Neural progenitor cell (in vitro differentiated cells): ENCODE data around the gene TNXB. TPM values are rescaled to one million over a fixed set of nuclear protein-coding genes. Genes with fewer than 3 reads are reported as not detected.

ENCODE experiments used
- DNase-seq: peaks from one replicate; pipeline ENCODE4 v3.0.0-alpha.2; 2016; ENCODE audit warnings: low spot score
- H2AFZ ChIP-seq: fragments of 200-600 bp; sonication (generic); replicated peaks from 2 replicates; pipeline ENCODE4 v1.6.1; 2016; ENCODE audit warnings: antibody characterized with exemption
- H3F3A ChIP-seq: fragments of 200-600 bp; sonication (generic); 2 replicates; pipeline ENCODE4 v1.6.1; 2016; ENCODE audit warnings: antibody characterized with exemption, low read depth
- H3K27ac ChIP-seq: fragments of 200-600 bp; sonication (generic); 2 replicates; pipeline ENCODE4 v1.5.1; 2016; ENCODE audit warnings: mild to moderate bottlenecking
- H3K27me3 ChIP-seq: fragments of 200-600 bp; sonication (generic); 2 replicates; pipeline ENCODE4 v1.6.1; 2016; ENCODE audit warnings: mild to moderate bottlenecking, moderate library complexity
- H3K36me3 ChIP-seq: fragments of 200-600 bp; sonication (generic); 2 replicates; pipeline ENCODE4 v1.5.1; 2016
- H3K4me1 ChIP-seq: fragments of 200-600 bp; sonication (generic); 2 replicates; pipeline ENCODE4 v1.6.1; 2016; ENCODE audit warnings: mixed run types
- H3K4me2 ChIP-seq: fragments of 200-600 bp; sonication (generic); 2 replicates; pipeline ENCODE4 v1.6.1; 2016
- H3K4me3 ChIP-seq: fragments of 200-600 bp; sonication (generic); 2 replicates; pipeline ENCODE4 v1.5.1; 2016
- H3K79me2 ChIP-seq: fragments of 200-600 bp; sonication (generic); 2 replicates; pipeline ENCODE4 v1.6.1; 2016; ENCODE audit warnings: low read depth
- H3K9ac ChIP-seq: fragments of 200-600 bp; sonication (generic); 2 replicates; pipeline ENCODE4 v1.6.1; 2016
- H3K9me3 ChIP-seq: fragments of 200-600 bp; sonication (generic); 2 replicates; pipeline ENCODE4 v1.5.1; 2016; ENCODE audit warnings: low read depth
- H4K20me1 ChIP-seq: fragments of 200-600 bp; sonication (generic); 2 replicates; pipeline ENCODE4 v1.6.1; 2016; ENCODE audit warnings: low read depth
- H3K27ac Mint-ChIP-seq: 3 replicates; pipeline ENCODE4 v1.8.0; 2021; ENCODE audit warnings: mixed read lengths
- H3K27me3 Mint-ChIP-seq: 2 replicates; pipeline ENCODE4 v1.8.0; 2022; ENCODE audit warnings: low read depth, mild to moderate bottlenecking, inconsistent platforms, moderate library complexity, mixed read lengths; ENCODE audit not compliant: insufficient read depth
- H3K36me3 Mint-ChIP-seq: 3 replicates; pipeline ENCODE4 v1.8.0; 2021; ENCODE audit warnings: mixed read lengths
- H3K4me1 Mint-ChIP-seq: 3 replicates; pipeline ENCODE4 v1.8.0; 2021; ENCODE audit warnings: mixed read lengths
- H3K4me3 Mint-ChIP-seq: 3 replicates; pipeline ENCODE4 v1.8.0; 2021; ENCODE audit warnings: mild to moderate bottlenecking, moderate library complexity, mixed read lengths
- H3K9me3 Mint-ChIP-seq: 3 replicates; pipeline ENCODE4 v1.8.0; 2020; ENCODE audit warnings: mixed read lengths
- EZH2 ChIP-seq: fragments of 200-600 bp; sonication (generic); IDR thresholded peaks from 2 replicates; pipeline ENCODE4 v1.6.1; 2017; ENCODE audit warnings: antibody characterized with exemption, mild to moderate bottlenecking, moderate library complexity
- EZH2phosphoT487 ChIP-seq: fragments of 200-600 bp; sonication (generic); IDR thresholded peaks from 2 replicates; pipeline ENCODE4 v1.6.1; 2017; ENCODE audit warnings: antibody characterized with exemption
- total RNA-seq: library from RNA; depleted of rRNA; stranded (reverse); fragments of >200 nt; gene quantifications from 2 replicates; pipeline ENCODE4 v1.2.3, GENCODE V29; 2015; ENCODE audit warnings: low replicate concordance
- TF ChIP-seq, protein P1 (sequence below): fragments of 200-600 bp; sonication (generic); IDR thresholded peaks from 2 replicates; pipeline ENCODE4 v1.5.1; 2017; ENCODE audit warnings: antibody characterized with exemption, mild to moderate bottlenecking

TNXB gene
- total RNA-seq, 1 donor from 2014 or later = 0.71 TPM

- no peak within 1 kb of the TSS for H3K9ac ChIP-seq
- Mint-ChIP-seq H3K4me3 (peak within 1 kb of the TSS; percentile 100), H3K27ac (peak within 1 kb of the TSS; percentile 98), H3K9me3 (no peaks in the 10 kb centered on the region), H3K36me3 (peaks cover 22% of the 10 kb centered on the region), H3K4me1 (peaks cover 43% of the 10 kb centered on the region), H3K27me3 (peaks cover 14% of the 10 kb centered on the region)
- H3K36me3 ChIP-seq = no peaks in the 10 kb centered on the region
- H3K79me2 ChIP-seq = peaks cover 9% of the 10 kb centered on the region
- H3K4me1 ChIP-seq = peaks cover 18% of the 10 kb centered on the region
- peaks cover 61% of the 10 kb centered on the region for H3K27me3 ChIP-seq
- peak; percentile 58 for DNase-seq
- H4K20me1 ChIP-seq = peaks cover 5% of the 10 kb centered on the region
- H3F3A ChIP-seq = peaks cover 18% of the 10 kb centered on the region
- H2AFZ ChIP-seq = no peak within 1 kb of the TSS
- H3K4me3 ChIP-seq = peak within 1 kb of the TSS; percentile 65
- H3K27ac ChIP-seq = no peak within 1 kb of the TSS
- TF ChIP-seq EZH2phosphoT487 (no peak), EZH2 (no peak)
- TF ChIP-seq, protein P1, sequence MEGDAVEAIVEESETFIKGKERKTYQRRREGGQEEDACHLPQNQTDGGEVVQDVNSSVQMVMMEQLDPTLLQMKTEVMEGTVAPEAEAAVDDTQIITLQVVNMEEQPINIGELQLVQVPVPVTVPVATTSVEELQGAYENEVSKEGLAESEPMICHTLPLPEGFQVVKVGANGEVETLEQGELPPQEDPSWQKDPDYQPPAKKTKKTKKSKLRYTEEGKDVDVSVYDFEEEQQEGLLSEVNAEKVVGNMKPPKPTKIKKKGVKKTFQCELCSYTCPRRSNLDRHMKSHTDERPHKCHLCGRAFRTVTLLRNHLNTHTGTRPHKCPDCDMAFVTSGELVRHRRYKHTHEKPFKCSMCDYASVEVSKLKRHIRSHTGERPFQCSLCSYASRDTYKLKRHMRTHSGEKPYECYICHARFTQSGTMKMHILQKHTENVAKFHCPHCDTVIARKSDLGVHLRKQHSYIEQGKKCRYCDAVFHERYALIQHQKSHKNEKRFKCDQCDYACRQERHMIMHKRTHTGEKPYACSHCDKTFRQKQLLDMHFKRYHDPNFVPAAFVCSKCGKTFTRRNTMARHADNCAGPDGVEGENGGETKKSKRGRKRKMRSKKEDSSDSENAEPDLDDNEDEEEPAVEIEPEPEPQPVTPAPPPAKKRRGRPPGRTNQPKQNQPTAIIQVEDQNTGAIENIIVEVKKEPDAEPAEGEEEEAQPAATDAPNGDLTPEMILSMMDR = no peak
- H3K9me3 ChIP-seq = no peaks in the 10 kb centered on the region
- H3K4me2 ChIP-seq = peak within 1 kb of the TSS; percentile 86
Observed at GRCh38 chr6:32151863-32152768, 43.0 kb upstream of the TNXB start, which contains the start of gene PRRT1. PRRT1 (minus strand) TSS chr6:32151939; CDS start chr6:32151827, 112 bp downstream.

DNA sequence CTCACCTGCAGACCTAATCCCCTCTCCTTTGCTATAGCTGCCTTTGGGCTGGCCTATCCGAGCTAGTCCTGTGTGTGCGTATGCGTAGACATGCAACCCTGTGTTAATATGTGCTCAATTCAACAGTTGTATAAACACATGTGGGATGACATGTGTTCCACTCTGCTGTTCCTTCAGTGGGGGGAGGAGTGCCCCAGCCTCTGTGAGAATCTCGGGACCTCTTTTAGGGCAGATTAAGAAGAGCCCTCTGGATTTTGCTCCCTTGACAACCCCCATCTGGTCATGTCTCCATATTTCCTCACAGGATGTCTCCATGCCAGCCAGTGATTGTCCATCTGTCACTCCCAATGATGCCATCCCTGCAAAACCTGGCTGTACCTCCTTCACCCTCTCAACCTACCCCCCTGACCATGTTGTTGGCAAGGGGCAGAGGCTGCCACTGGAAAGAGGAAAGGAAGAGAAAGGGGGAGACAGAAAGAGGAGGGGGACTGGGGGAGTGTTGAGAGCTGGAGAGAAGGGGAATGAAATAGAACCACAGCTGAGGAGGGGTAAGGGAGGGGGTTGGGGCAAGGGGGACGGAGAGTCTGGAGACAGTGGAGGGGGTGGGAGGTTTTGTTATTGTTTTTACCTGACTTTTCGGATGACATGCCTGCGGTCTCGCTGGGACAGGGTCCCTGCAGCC, 42.2 kb upstream of the TNXB start:
- no peak for TF ChIP-seq EZH2phosphoT487
- TF ChIP-seq EZH2 = no peak
- TF ChIP-seq, protein P1 = no peak
- Histone ChIP-seq H3K79me2 (peaks cover 9% of the 10 kb centered on the region), H3F3A (peaks cover 18% of the 10 kb centered on the region), H3K4me3 (peak overlapping the region; percentile 65), H2AFZ (no peak overlapping the region), H3K9me3 (no peaks in the 10 kb centered on the region), H3K36me3 (no peaks in the 10 kb centered on the region), H3K9ac (no peak overlapping the region), H4K20me1 (peaks cover 5% of the 10 kb centered on the region), H3K27ac (no peak overlapping the region), H3K4me1 (peaks cover 18% of the 10 kb centered on the region), H3K4me2 (peak overlapping the region; percentile 86), H3K27me3 (peaks cover 61% of the 10 kb centered on the region)
- no peaks in the 10 kb centered on the region for H3K9me3 Mint-ChIP-seq
- DNase-seq = no peak
- H3K27me3 Mint-ChIP-seq = peaks cover 14% of the 10 kb centered on the region
- peaks cover 49% of the 10 kb centered on the region for H3K4me1 Mint-ChIP-seq
- peak overlapping the region; percentile 1 for H3K27ac Mint-ChIP-seq
- peaks cover 22% of the 10 kb centered on the region for H3K36me3 Mint-ChIP-seq
- H3K4me3 Mint-ChIP-seq = peak overlapping the region; percentile 83

- DNase-seq = peak; percentile 47
- no peaks in the 10 kb centered on the region for H3K36me3 ChIP-seq
- H4K20me1 ChIP-seq = peaks cover 5% of the 10 kb centered on the region
- H3K79me2 ChIP-seq = peaks cover 7% of the 10 kb centered on the region
- Mint-ChIP-seq H3K9me3 (no peaks in the 10 kb centered on the region), H3K27me3 (peaks cover 10% of the 10 kb centered on the region), H3K27ac (peak overlapping the region; percentile 89), H3K36me3 (peaks cover 19% of the 10 kb centered on the region), H3K4me1 (peaks cover 52% of the 10 kb centered on the region), H3K4me3 (peak overlapping the region; percentile 83)
- peak overlapping the region; percentile 36 for H3K4me3 ChIP-seq
- no peak overlapping the region for H3K27ac ChIP-seq
- H3K4me2 ChIP-seq = peak overlapping the region; percentile 76
- H3K9me3 ChIP-seq = no peaks in the 10 kb centered on the region
- H3K27me3 ChIP-seq = peaks cover 61% of the 10 kb centered on the region
- H2AFZ ChIP-seq = peak overlapping the region; percentile 55
- H3F3A ChIP-seq = peaks cover 18% of the 10 kb centered on the region
- TF ChIP-seq EZH2 (peak; percentile 80), EZH2phosphoT487 (peak; percentile 70)
- TF ChIP-seq, protein P1 = no peak
- no peak overlapping the region for H3K9ac ChIP-seq
- peaks cover 18% of the 10 kb centered on the region for H3K4me1 ChIP-seq
Observed at GRCh38 chr6:32149932-32150870, 41.1 kb upstream of the TNXB start.
